Effector memory CD8-positive, alpha-beta T cell (primary cell): Measurements from ENCODE around the gene JAKMIP1.
A peak's percentile ranks its signal among the peaks of the same experiment; 100 is the strongest.

Source experiments
- ATAC-seq: fragments of 150-1000 bp; cut with Tn5 transposase; replicated peaks from 2 replicates; pipeline ENCODE4 v1.10.0; 2021; ENCODE audit warnings: mild to moderate bottlenecking, moderate library complexity
- DNase-seq, 3 experiments: peaks; one replicate each; pipeline ENCODE4 v3.0.0; 2021
- H3K27ac Mint-ChIP-seq, 2 donors: one replicate each; pipeline ENCODE4 v1.8.0; 2022; ENCODE audit warnings: mild to moderate bottlenecking in 2 of 2, mixed read lengths in 2 of 2, moderate library complexity in 2 of 2
- H3K27me3 Mint-ChIP-seq, 2 donors: one replicate each; pipeline ENCODE4 v1.8.0; 2022; ENCODE audit warnings: mixed read lengths in 2 of 2
- H3K36me3 Mint-ChIP-seq: one replicate; pipeline ENCODE4 v1.8.0; 2022; ENCODE audit warnings: mild to moderate bottlenecking, moderate library complexity, mixed read lengths; ENCODE audit not compliant: insufficient read depth
- H3K4me1 Mint-ChIP-seq, 2 donors: one replicate each; pipeline ENCODE4 v1.8.0; 2022; ENCODE audit warnings: low read depth in 2 of 2, mixed read lengths in 2 of 2
- H3K4me3 Mint-ChIP-seq, 2 donors: one replicate each; pipeline ENCODE4 v1.8.0; 2022; ENCODE audit warnings: mild to moderate bottlenecking in 2 of 2, mixed read lengths in 2 of 2, moderate library complexity in 2 of 2
- H3K9me3 Mint-ChIP-seq, 2 donors: one replicate each; pipeline ENCODE4 v1.8.0; 2022; ENCODE audit warnings: mixed read lengths in 2 of 2

The JAKMIP1 gene

DNA sequence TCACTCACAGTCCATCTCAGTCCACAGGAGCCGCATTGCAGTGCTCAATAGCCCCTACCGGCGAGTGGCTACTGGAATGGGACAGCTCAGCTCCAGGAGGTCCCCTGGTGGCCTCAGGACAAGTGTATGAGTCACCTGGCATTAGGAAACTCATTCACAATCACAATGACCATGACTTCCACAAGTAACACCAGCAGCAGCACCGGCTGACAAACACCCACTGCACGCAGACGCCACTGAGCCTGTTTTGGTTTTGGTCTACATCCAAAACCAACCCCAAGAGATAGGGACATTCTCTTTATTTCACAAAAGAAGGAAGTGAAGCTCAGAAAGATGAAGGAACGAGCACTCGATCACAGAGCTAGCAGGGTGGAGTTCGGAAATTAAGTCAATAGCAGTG, 8.1 kb downstream of the JAKMIP1 start:
- DNase-seq (no peak), ATAC-seq (no peak)
- H3K4me3 Mint-ChIP-seq = no peak overlapping the region
- no peaks in the 10 kb centered on the region for H3K9me3 Mint-ChIP-seq
- no peaks in the 10 kb centered on the region for H3K27me3 Mint-ChIP-seq
- H3K4me1 Mint-ChIP-seq = peaks cover 21 to 53% of the 10 kb centered on the region in 2 donors
- peaks cover 6% of the 10 kb centered on the region for H3K36me3 Mint-ChIP-seq
- H3K27ac Mint-ChIP-seq = no peak overlapping the region

DNA sequence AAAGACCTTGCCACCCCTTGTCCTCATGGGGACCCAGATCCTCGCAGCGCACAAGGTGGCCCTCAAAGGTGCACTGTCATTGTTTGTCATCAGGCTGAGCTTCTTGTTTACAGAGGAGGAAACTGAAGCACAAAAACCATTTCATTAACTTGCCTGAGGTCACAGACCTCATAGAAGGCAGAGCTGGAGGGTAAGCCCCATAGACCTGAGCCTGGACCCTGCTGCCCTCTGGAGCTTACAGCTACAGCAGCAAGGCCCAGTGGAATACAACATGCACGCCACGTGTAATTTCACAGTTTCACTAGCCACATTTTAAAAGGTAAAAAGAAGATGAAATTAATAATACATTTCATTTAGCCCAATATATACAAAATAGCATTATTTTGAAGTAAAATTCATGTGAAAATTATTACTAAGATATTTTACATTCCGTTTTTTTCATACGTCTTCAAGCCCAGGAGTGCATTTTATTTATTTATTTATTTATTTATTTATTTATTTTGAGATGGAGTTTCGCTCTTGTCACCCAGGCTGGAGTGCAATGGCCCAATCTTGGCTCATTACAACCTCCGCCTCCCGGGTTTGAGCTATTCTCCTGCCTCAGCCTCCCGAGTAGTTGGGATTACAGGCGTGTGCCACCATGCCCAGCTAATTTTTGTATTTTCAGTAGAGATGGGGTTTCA, 8.8 kb downstream of the JAKMIP1 start:
- Mint-ChIP-seq H3K9me3 (no peaks in the 10 kb centered on the region), H3K36me3 (peaks cover 6% of the 10 kb centered on the region), H3K27ac (no peak overlapping the region), H3K4me1 (peaks cover 21 to 57% of the 10 kb centered on the region in 2 donors), H3K27me3 (no peaks in the 10 kb centered on the region), H3K4me3 (no peak overlapping the region)
- ATAC-seq (no peak), DNase-seq (no peak)

DNA sequence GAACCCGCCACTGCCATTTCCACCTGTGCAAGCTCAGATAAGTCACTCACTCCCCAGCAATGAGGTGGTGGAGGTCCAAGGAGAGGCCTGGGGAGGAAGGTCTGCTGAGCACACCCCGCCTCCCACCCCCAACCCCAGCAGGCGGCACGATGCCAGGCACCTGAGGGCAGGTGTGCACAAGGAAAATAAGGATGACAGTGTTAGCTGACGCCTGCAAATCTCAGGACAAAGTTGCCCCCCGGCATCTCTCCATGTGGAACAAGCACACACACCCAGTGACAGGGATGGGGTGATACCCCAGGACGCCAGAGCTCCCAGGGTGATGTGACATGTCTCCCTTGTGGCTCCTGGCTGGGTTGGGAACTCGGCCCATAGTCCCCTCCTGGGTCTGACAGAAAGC, 9.9 kb downstream of the JAKMIP1 start:
- no peaks in the 10 kb centered on the region for H3K9me3 Mint-ChIP-seq
- H3K4me3 Mint-ChIP-seq = no peak overlapping the region
- H3K4me1 Mint-ChIP-seq = peaks cover 22 to 59% of the 10 kb centered on the region in 2 donors
- no peak overlapping the region for H3K27ac Mint-ChIP-seq
- no peaks in the 10 kb centered on the region for H3K27me3 Mint-ChIP-seq
- peaks cover 6% of the 10 kb centered on the region for H3K36me3 Mint-ChIP-seq
- ATAC-seq = no peak
- DNase-seq = no peak

- H3K27ac Mint-ChIP-seq = peak overlapping the region in 1 of 2 donors; percentile 72
- no peak for DNase-seq
- H3K36me3 Mint-ChIP-seq = peaks cover 7% of the 10 kb centered on the region
- H3K4me1 Mint-ChIP-seq = peaks cover 23 to 65% of the 10 kb centered on the region in 2 donors
- ATAC-seq = no peak
- no peak overlapping the region for H3K4me3 Mint-ChIP-seq
- no peaks in the 10 kb centered on the region for H3K27me3 Mint-ChIP-seq
- H3K9me3 Mint-ChIP-seq = no peaks in the 10 kb centered on the region
Observed at GRCh38 chr4:6189511-6189910, 10.8 kb downstream of the JAKMIP1 start.

GRCh38 chr4:6188687-6189305, 11.6 kb downstream of the JAKMIP1 start:
- no peak overlapping the region for H3K4me3 Mint-ChIP-seq
- H3K4me1 Mint-ChIP-seq = peaks cover 27 to 66% of the 10 kb centered on the region in 2 donors
- H3K27me3 Mint-ChIP-seq = no peaks in the 10 kb centered on the region
- no peak overlapping the region for H3K27ac Mint-ChIP-seq
- DNase-seq (no peak), ATAC-seq (no peak)
- no peaks in the 10 kb centered on the region for H3K9me3 Mint-ChIP-seq
- peaks cover 10% of the 10 kb centered on the region for H3K36me3 Mint-ChIP-seq

DNA sequence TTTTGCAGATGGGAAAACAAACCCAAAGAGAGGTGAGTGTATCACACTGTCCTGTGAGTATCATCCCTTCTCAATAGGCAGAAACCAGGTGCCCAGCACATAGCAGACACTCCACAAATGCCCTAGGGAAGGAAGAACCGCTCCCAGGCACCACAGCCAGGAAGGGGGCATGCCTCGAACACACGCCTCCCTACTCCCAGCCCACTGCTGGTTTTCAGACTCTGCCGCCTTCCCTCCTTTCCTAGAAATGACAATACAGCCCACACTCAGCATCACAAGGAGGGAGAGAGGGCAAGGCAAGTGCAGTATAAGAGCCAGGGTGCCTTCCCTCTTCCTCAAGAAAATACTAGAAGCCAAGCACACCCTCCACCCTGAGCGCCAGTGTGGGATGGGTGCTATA, 16.2 kb downstream of the JAKMIP1 start:
- Mint-ChIP-seq H3K4me1 (peaks cover 49 to 81% of the 10 kb centered on the region in 2 donors), H3K9me3 (peaks cover 0 to 4% of the 10 kb centered on the region in 2 donors), H3K27ac (peak overlapping the region; percentile 76 to 97), H3K4me3 (peak overlapping the region; percentile 48 to 85), H3K36me3 (peaks cover 14% of the 10 kb centered on the region), H3K27me3 (no peaks in the 10 kb centered on the region)
- ATAC-seq (no peak), DNase-seq (no peak)

DNA sequence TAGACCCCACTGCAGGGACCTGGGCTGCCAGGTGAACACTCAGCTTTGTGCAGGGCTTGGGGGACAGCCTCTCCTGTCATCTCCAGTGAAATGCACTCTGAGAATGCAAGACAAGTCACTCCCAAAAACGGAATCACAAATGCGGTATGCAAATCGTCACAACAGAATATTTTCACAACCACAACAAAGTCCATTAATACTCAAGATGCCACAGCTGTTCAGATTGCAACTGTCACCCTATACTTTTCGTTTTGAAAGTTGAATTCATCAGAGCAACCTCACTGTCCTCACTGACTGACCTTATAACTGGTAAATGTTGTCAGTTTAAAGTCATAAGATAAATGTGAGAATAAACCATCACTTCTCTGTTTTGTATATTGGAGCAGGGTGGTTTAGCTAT, 16.6 kb downstream of the JAKMIP1 start:
- Mint-ChIP-seq H3K9me3 (peaks cover 0 to 8% of the 10 kb centered on the region in 2 donors), H3K36me3 (peaks cover 16% of the 10 kb centered on the region), H3K27ac (peak overlapping the region; percentile 76 to 97), H3K27me3 (no peaks in the 10 kb centered on the region), H3K4me1 (peaks cover 53 to 85% of the 10 kb centered on the region in 2 donors), H3K4me3 (peak overlapping the region; percentile 48 to 85)
- DNase-seq (peak in 1 of 3 experiments; percentile 27), ATAC-seq (peak; percentile 11)

- DNase-seq = peak in 1 of 3 experiments; percentile 32
- Mint-ChIP-seq H3K4me1 (peaks cover 64 to 89% of the 10 kb centered on the region in 2 donors), H3K27me3 (no peaks in the 10 kb centered on the region), H3K9me3 (peaks cover 0 to 10% of the 10 kb centered on the region in 2 donors), H3K4me3 (peak overlapping the region; percentile 77 to 85), H3K36me3 (peaks cover 17% of the 10 kb centered on the region), H3K27ac (peak overlapping the region; percentile 94 to 97)
- peak; percentile 10 for ATAC-seq
Observed at GRCh38 chr4:6182376-6183280, 17.7 kb downstream of the JAKMIP1 start.

- peaks cover 0 to 10% of the 10 kb centered on the region in 2 donors for H3K9me3 Mint-ChIP-seq
- peak overlapping the region; percentile 77 to 85 for H3K4me3 Mint-ChIP-seq
- H3K27ac Mint-ChIP-seq = peak overlapping the region; percentile 94 to 97
- H3K27me3 Mint-ChIP-seq = no peaks in the 10 kb centered on the region
- peaks cover 67 to 85% of the 10 kb centered on the region in 2 donors for H3K4me1 Mint-ChIP-seq
- DNase-seq = peak; percentile 57 to 75 (median 57)
- H3K36me3 Mint-ChIP-seq = peaks cover 20% of the 10 kb centered on the region
- peak; percentile 83 for ATAC-seq
Observed at GRCh38 chr4:6180841-6181631, 19.3 kb downstream of the JAKMIP1 start.

DNA sequence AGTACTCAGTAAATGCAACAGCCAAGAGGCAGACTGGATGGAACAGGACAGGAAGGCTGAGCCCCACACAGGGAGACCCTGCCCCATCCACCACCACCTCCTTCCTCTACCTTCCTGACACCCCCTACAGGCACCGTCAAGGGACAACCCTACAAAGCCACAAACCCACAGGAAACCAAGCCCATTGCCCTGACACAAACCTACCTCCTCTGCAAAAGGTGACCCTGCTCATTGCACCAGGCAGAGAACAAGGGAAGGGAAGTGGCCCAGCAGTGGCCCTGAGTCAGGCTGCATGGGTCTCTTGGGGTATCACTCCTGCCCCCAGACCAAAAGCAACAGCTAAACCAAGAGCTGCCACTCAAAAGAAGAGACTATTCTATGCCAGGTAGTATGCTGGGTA, 21.0 kb downstream of the JAKMIP1 start:
- Mint-ChIP-seq H3K27me3 (no peaks in the 10 kb centered on the region), H3K4me3 (peak overlapping the region; percentile 67 to 85), H3K9me3 (peaks cover 0 to 10% of the 10 kb centered on the region in 2 donors), H3K36me3 (peaks cover 18% of the 10 kb centered on the region), H3K4me1 (peaks cover 61 to 80% of the 10 kb centered on the region in 2 donors), H3K27ac (peak overlapping the region; percentile 55 to 97)
- ATAC-seq (peak; percentile 28), DNase-seq (peak in 2 of 3 experiments; percentile 22 to 46)

DNA sequence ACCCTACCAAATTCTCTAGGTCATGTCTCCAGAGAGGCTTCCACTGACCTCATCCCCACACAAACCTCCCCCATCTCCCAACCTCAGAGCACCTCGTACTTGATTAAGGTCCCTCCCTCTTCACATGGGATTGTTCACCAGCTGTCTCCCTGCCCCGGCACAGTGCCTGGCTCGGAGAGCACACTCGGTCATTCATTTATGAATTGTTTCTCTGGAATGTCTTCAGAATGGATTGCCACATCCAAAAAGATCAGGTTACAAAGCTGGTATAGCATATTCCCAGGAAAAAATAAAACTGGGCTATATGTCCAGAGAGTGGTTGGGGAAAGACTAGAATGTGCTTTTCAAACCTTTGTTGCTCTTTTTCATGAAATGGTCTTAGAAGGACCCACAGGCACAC, 21.6 kb downstream of the JAKMIP1 start:
- DNase-seq (no peak), ATAC-seq (no peak)
- Mint-ChIP-seq H3K9me3 (peaks cover 0 to 10% of the 10 kb centered on the region in 2 donors), H3K4me3 (peak overlapping the region; percentile 67 to 85), H3K4me1 (peaks cover 57 to 79% of the 10 kb centered on the region in 2 donors), H3K27ac (peak overlapping the region; percentile 55 to 97), H3K36me3 (peaks cover 17% of the 10 kb centered on the region), H3K27me3 (no peaks in the 10 kb centered on the region)

DNA sequence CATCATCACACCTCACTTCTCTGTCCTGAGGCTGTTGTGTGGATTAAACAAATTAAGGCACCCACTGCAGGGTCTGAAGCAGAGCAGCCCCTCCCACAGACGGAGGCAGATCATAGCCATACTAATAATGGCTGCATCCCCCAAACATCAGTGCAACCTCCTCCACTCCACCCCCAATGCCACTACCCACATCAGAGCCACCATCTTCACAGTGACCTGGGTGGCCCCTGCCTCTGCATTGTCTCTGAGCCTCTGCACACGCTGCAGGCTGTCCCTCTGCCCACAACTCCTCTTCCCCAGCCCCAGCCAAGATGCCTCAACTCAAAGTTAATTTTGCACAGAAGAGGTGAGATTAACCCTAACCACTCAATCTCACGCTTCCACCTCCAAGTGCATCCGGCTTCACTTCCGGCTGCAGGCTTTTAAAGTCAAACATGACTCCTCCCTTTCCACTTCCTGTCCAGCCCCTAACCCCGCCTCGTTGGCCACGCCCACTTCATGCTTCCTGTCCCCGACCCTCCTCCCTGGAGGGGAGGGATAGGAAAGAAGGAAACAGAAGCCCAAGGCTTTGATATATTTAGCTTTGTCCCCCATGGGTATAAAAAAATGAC, 22.7 kb downstream of the JAKMIP1 start:
- peaks cover 17% of the 10 kb centered on the region for H3K36me3 Mint-ChIP-seq
- ATAC-seq (peak; percentile 21), DNase-seq (peak; percentile 54 to 84 (median 58))
- peaks cover 0 to 10% of the 10 kb centered on the region in 2 donors for H3K9me3 Mint-ChIP-seq
- H3K4me1 Mint-ChIP-seq = peaks cover 55 to 82% of the 10 kb centered on the region in 2 donors
- H3K27me3 Mint-ChIP-seq = no peaks in the 10 kb centered on the region
- peak overlapping the region; percentile 55 to 97 for H3K27ac Mint-ChIP-seq
- peak overlapping the region; percentile 67 to 85 for H3K4me3 Mint-ChIP-seq
